Measurements from ENCODE around the gene KHDRBS2. TPM values are rescaled to one million over a fixed set of nuclear protein-coding genes. Genes with fewer than 3 reads are reported as not detected.

KHDRBS2 gene
- total and polyA plus RNA-seq, 2 of the 4 experiments (the other 2 are of a cell fraction): not detected

DNA sequence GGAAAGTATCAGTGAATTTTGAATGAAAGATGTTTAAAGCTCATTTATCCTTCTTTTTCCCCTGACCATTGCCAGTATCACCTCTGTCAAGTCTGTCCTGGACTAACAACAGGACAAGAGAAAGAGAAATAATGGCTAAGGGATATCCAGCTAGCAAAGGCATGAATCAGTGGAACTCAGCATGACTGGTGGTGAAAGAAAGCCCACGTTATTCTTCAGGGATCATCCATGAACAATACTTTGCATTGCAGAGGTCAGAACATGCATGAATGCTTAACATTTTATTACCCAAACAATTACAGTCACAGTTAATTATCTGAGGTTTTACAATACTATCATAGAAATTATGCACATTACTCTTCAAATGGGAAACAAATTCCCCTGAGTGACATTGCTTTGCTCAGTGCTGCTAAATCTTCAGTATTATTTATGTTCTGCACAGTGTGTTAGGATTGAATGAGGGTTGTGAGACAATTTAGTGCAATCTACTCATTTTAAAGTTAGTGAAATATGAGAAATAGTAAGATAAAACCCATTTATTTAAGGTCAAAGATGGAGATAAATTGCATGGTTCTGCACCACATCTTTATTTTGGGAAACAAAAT lies 350.7 kb downstream of the KHDRBS2 start:
- Histone ChIP-seq H2BK15ac (ENCODE audit: low read depth, low read length) (no peak overlapping the region), H2AK9ac (replicated peaks; ENCODE audit: low read depth, low read length, poor library complexity) (no peak overlapping the region), H2BK5ac (ENCODE audit: low read depth, low read length, poor library complexity, severe bottlenecking) (no peak overlapping the region), H3K56ac (ENCODE audit: extremely low read depth, insufficient read depth, low read length) (no peak overlapping the region), H3K18ac (ENCODE audit: low read depth, low read length) (no peak overlapping the region), H2BK20ac (ENCODE audit: low read depth, low read length) (no peak overlapping the region), H2AFZ (replicated peaks; ENCODE audit: low read length, poor library complexity) (no peak overlapping the region), H3K4ac (ENCODE audit: low read depth, low read length) (no peak overlapping the region), H3K4me3 (ENCODE audit: insufficient read depth, low read depth, low read length) (no peak overlapping the region), H3K4me1 (ENCODE audit: control insufficient read depth, insufficient read depth, low read length) (no peaks in the 10 kb centered on the region), H3K4me2 (ENCODE audit: low read depth, low read length) (no peak overlapping the region), H4K20me1 (ENCODE audit: insufficient read depth, low read length) (no peaks in the 10 kb centered on the region), H3K9me3 (ENCODE audit: control insufficient read depth, insufficient read depth, low read length) (peaks cover 2% of the 10 kb centered on the region; the same call in 1 of the 2 replicates), H3K9ac (ENCODE audit: low read depth, low read length) (no peak overlapping the region), H3K14ac (replicated peaks; ENCODE audit: low read depth, low read length) (no peak overlapping the region), H3K27me3 (ENCODE audit: control insufficient read depth, insufficient read depth, low read length) (no peaks in the 10 kb centered on the region), H3K36me3 (ENCODE audit: control insufficient read depth, insufficient read depth, low read length) (no peaks in the 10 kb centered on the region), H2BK120ac (ENCODE audit: low read depth, low read length) (no peak overlapping the region), H2AK5ac (ENCODE audit: low read depth, low read length) (no peak overlapping the region), H3K79me1 (ENCODE audit: low read depth in 1 of 2, low read length in 2 of 2) (no peaks in the 10 kb centered on the region), H4K8ac (ENCODE audit: low read depth in 2 of 2, low read length in 2 of 2) (no peak overlapping the region), H3K9me1 (ENCODE audit: insufficient read depth, low read length) (no peaks in the 10 kb centered on the region), H3K23ac (ENCODE audit: low read depth, low read length) (no peak overlapping the region), H3K27ac (ENCODE audit: insufficient read depth, low read length) (no peak overlapping the region), H4K5ac (ENCODE audit: low read depth, low read length) (no peak overlapping the region), H4K91ac (ENCODE audit: insufficient read depth, low read depth, low read length) (no peak overlapping the region)
- dilution Hi-C loops (cut with HindIII; ENCODE audit: low sequenced_read_pairs, unreplicated experiment) (no loop called here), in situ Hi-C loops (cut with MboI; ENCODE audit: low sequenced_read_pairs) (no loop called here), intact Hi-C loops (cut with micrococcal nuclease) (no loop called here)
- CTCF ChIA-PET: interaction anchor here (0.6 kb wide), 1 partner anchor 36 kb away, joined by 7 read pairs; no protein-coding TSS in a partner anchor
- DNase-seq (no peak), ATAC-seq (ENCODE audit: low read depth) (no peak)
- no TSS peak for BruUV-seq (replicated peaks)
- POLR2A ChIA-PET (ENCODE audit: unreplicated experiment): no interaction called here
- TF ChIP-seq SMC3 (IDR thresholded peaks at IDR 0.05; ENCODE audit: low read depth, low read length): no peak
- no CpG with 5 or more reads among the region's 1 CpG for WGBS, 2 experiments (ENCODE audit: extremely low coverage in 2 of 2, insufficient read length in 1 of 2)

Measured in IMR-90 (cell line).